Erythroblast (primary cell): ENCODE measurements around the gene ADD1.

Experiments used
- GATA1 ChIP-seq: IDR thresholded peaks from 2 replicates; pipeline ENCODE4 v1.6.1; 2011; ENCODE audit warnings: low read depth, mild to moderate bottlenecking, control low read depth, low read length, moderate library complexity
- POLR2A ChIP-seq: IDR thresholded peaks from 2 replicates; pipeline ENCODE4 v1.6.1; 2011; ENCODE audit warnings: mild to moderate bottlenecking, low read length

GRCh38 chr4:2831611-2832308, 11.9 kb upstream of the ADD1 start:
- TF ChIP-seq POLR2A (no peak), GATA1 (no peak)
